ENCODE results near the gene ZNF766.

ZNF766 gene

GRCh38 chr19:52227980-52228379 is 41.4 kb upstream of the ZNF766 start (continued):
- TF ChIP-seq, protein P1, sequence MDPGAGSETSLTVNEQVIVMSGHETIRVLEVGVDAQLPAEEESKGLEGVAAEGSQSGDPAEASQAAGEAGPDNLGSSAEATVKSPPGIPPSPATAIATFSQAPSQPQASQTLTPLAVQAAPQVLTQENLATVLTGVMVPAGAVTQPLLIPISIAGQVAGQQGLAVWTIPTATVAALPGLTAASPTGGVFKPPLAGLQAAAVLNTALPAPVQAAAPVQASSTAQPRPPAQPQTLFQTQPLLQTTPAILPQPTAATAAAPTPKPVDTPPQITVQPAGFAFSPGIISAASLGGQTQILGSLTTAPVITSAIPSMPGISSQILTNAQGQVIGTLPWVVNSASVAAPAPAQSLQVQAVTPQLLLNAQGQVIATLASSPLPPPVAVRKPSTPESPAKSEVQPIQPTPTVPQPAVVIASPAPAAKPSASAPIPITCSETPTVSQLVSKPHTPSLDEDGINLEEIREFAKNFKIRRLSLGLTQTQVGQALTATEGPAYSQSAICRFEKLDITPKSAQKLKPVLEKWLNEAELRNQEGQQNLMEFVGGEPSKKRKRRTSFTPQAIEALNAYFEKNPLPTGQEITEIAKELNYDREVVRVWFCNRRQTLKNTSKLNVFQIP (CRISPR knock-in tag; IDR thresholded peaks at IDR 0.05; ENCODE audit: borderline replicate concordance, low read depth): no peak
- TF ChIP-seq ZFP3 (CRISPR knock-in tag; IDR thresholded peaks at IDR 0.05) (no peak), SNAI2 (CRISPR knock-in tag; IDR thresholded peaks at IDR 0.05) (no peak), PPARA (CRISPR knock-in tag; IDR thresholded peaks at IDR 0.05; ENCODE audit: borderline replicate concordance) (no peak), PATZ1 (CRISPR knock-in tag; IDR thresholded peaks at IDR 0.05; ENCODE audit: borderline replicate concordance) (no peak), GLIS3 (CRISPR knock-in tag; IDR thresholded peaks at IDR 0.05) (no peak), RARB (CRISPR knock-in tag; IDR thresholded peaks at IDR 0.05) (no peak), ESRRG (CRISPR knock-in tag; IDR thresholded peaks at IDR 0.05) (no peak), ZNF8 (CRISPR knock-in tag; IDR thresholded peaks at IDR 0.05) (no peak), TOX (CRISPR knock-in tag; IDR thresholded peaks at IDR 0.05; ENCODE audit: borderline replicate concordance) (no peak), ZNF70 (CRISPR knock-in tag; IDR thresholded peaks at IDR 0.05) (no peak)
- TF ChIP-seq, protein P2, sequence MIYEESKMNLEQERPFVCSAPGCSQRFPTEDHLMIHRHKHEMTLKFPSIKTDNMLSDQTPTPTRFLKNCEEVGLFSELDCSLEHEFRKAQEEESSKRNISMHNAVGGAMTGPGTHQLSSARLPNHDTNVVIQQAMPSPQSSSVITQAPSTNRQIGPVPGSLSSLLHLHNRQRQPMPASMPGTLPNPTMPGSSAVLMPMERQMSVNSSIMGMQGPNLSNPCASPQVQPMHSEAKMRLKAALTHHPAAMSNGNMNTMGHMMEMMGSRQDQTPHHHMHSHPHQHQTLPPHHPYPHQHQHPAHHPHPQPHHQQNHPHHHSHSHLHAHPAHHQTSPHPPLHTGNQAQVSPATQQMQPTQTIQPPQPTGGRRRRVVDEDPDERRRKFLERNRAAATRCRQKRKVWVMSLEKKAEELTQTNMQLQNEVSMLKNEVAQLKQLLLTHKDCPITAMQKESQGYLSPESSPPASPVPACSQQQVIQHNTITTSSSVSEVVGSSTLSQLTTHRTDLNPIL (CRISPR knock-in tag; IDR thresholded peaks at IDR 0.05; ENCODE audit: low read depth): no peak

DNA sequence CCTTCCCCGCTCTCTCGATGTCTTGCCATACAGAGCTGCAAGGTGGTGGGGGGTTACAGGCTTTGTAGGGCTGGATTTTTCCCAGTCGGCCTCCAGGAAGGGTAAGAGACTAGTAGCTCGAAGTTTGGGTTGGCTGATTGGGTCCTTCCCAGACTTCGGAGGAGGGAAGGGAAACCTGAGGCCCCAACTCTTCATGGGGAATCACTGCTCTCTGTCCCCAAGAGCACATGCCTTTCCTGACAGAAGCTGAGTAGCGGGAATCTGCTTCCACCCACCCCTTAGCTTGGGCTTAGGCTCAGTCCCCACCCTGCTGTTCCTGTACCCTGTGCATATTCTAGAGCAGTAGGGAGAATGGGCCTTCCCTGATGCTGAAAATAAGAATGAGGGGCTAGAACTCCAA is 39.9 kb upstream of the ZNF766 start:
- no peak for ATAC-seq
- TF ChIP-seq, protein P3, sequence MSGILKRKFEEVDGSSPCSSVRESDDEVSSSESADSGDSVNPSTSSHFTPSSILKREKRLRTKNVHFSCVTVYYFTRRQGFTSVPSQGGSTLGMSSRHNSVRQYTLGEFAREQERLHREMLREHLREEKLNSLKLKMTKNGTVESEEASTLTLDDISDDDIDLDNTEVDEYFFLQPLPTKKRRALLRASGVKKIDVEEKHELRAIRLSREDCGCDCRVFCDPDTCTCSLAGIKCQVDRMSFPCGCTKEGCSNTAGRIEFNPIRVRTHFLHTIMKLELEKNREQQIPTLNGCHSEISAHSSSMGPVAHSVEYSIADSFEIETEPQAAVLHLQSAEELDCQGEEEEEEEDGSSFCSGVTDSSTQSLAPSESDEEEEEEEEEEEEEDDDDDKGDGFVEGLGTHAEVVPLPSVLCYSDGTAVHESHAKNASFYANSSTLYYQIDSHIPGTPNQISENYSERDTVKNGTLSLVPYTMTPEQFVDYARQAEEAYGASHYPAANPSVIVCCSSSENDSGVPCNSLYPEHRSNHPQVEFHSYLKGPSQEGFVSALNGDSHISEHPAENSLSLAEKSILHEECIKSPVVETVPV (CRISPR knock-in tag; IDR thresholded peaks at IDR 0.05): no peak
- TF ChIP-seq ZFP30 (CRISPR knock-in tag; IDR thresholded peaks at IDR 0.05) (no peak), ZC3H10 (CRISPR knock-in tag; IDR thresholded peaks at IDR 0.05) (no peak), ZFP3 (CRISPR knock-in tag; IDR thresholded peaks at IDR 0.05) (no peak), ISL1 (CRISPR knock-in tag; IDR thresholded peaks at IDR 0.05) (no peak), ZNF8 (CRISPR knock-in tag; IDR thresholded peaks at IDR 0.05) (no peak), GLIS3 (CRISPR knock-in tag; IDR thresholded peaks at IDR 0.05) (no peak), PATZ1 (CRISPR knock-in tag; IDR thresholded peaks at IDR 0.05; ENCODE audit: borderline replicate concordance) (no peak), ZNF565 (CRISPR knock-in tag; conservative IDR thresholded peaks at IDR 0.05; ENCODE audit: low read depth) (no peak)
- TF ChIP-seq, protein P2 (CRISPR knock-in tag; IDR thresholded peaks at IDR 0.05; ENCODE audit: low read depth): no peak
- TF ChIP-seq, protein P4, sequence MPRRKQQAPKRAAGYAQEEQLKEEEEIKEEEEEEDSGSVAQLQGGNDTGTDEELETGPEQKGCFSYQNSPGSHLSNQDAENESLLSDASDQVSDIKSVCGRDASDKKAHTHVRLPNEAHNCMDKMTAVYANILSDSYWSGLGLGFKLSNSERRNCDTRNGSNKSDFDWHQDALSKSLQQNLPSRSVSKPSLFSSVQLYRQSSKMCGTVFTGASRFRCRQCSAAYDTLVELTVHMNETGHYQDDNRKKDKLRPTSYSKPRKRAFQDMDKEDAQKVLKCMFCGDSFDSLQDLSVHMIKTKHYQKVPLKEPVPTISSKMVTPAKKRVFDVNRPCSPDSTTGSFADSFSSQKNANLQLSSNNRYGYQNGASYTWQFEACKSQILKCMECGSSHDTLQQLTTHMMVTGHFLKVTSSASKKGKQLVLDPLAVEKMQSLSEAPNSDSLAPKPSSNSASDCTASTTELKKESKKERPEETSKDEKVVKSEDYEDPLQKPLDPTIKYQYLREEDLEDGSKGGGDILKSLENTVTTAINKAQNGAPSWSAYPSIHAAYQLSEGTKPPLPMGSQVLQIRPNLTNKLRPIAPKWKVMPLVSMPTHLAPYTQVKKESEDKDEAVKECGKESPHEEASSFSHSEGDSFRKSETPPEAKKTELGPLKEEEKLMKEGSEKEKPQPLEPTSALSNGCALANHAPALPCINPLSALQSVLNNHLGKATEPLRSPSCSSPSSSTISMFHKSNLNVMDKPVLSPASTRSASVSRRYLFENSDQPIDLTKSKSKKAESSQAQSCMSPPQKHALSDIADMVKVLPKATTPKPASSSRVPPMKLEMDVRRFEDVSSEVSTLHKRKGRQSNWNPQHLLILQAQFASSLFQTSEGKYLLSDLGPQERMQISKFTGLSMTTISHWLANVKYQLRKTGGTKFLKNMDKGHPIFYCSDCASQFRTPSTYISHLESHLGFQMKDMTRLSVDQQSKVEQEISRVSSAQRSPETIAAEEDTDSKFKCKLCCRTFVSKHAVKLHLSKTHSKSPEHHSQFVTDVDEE (CRISPR knock-in tag; IDR thresholded peaks at IDR 0.05): no peak

Data from SK-N-SH treated with all-trans-retinoic acid at 6 μM for 48 hours (cell line).